ENCODE measurements around the gene GRM8.

The GRM8 gene

GRCh38 chr7:126495001-126495400 lies 757.7 kb downstream of the GRM8 start:
- Histone ChIP-seq H3K27me3 (ENCODE audit: insufficient read depth, low read length, poor library complexity, severe bottlenecking) (no peaks in the 10 kb centered on the region), H3K4me2 (ENCODE audit: low read depth, low read length, poor library complexity, severe bottlenecking) (no peak overlapping the region), H3K9me3 (ENCODE audit: insufficient read depth, low read depth, low read length) (peaks cover 3% of the 10 kb centered on the region; the same call in 1 of the 2 replicates), H3K4me3 (ENCODE audit: low read length, poor library complexity, severe bottlenecking) (no peak overlapping the region), H3K9ac (ENCODE audit: low read depth, low read length, poor library complexity, severe bottlenecking) (no peak overlapping the region), H2AFZ (ENCODE audit: low read length) (no peak overlapping the region), H3K36me3 (ENCODE audit: insufficient read depth, low read length) (no peaks in the 10 kb centered on the region), H3K79me2 (ENCODE audit: insufficient read depth, low read length) (no peaks in the 10 kb centered on the region), H4K20me1 (ENCODE audit: insufficient read depth, low read length, poor library complexity, severe bottlenecking) (no peaks in the 10 kb centered on the region), H3K4me1 (ENCODE audit: insufficient read depth, low read length, poor library complexity, severe bottlenecking) (no peaks in the 10 kb centered on the region), H3F3A (ENCODE audit: low read depth) (no peaks in the 10 kb centered on the region), H3K9me2 (replicated peaks; ENCODE audit: low read depth, low read length) (no peaks in the 10 kb centered on the region)
- TF ChIP-seq CTCF (conservative IDR thresholded peaks at IDR 0.05; ENCODE audit: low read length): no peak

- Histone ChIP-seq H3K4me2 (ENCODE audit: low read depth, low read length, poor library complexity, severe bottlenecking) (no peak overlapping the region), H3K9me3 (ENCODE audit: insufficient read depth, low read depth, low read length) (peaks cover 3% of the 10 kb centered on the region; the same call in 1 of the 2 replicates), H3K27me3 (ENCODE audit: insufficient read depth, low read length, poor library complexity, severe bottlenecking) (no peaks in the 10 kb centered on the region), H2AFZ (ENCODE audit: low read length) (no peak overlapping the region), H3K9me2 (replicated peaks; ENCODE audit: low read depth, low read length) (no peaks in the 10 kb centered on the region), H3K79me2 (ENCODE audit: insufficient read depth, low read length) (no peaks in the 10 kb centered on the region), H3K4me3 (ENCODE audit: low read length, poor library complexity, severe bottlenecking) (no peak overlapping the region), H3K36me3 (ENCODE audit: insufficient read depth, low read length) (no peaks in the 10 kb centered on the region), H3K9ac (ENCODE audit: low read depth, low read length, poor library complexity, severe bottlenecking) (no peak overlapping the region), H4K20me1 (ENCODE audit: insufficient read depth, low read length, poor library complexity, severe bottlenecking) (no peaks in the 10 kb centered on the region), H3F3A (ENCODE audit: low read depth) (no peaks in the 10 kb centered on the region), H3K4me1 (ENCODE audit: insufficient read depth, low read length, poor library complexity, severe bottlenecking) (no peaks in the 10 kb centered on the region)
- TF ChIP-seq CTCF (conservative IDR thresholded peaks at IDR 0.05; ENCODE audit: low read length) (no peak), EZH2phosphoT487 (IDR thresholded peaks at IDR 0.05; ENCODE audit: borderline replicate concordance) (no peak)
Observed at GRCh38 chr7:126493801-126494200, 758.9 kb downstream of the GRM8 start.

GRCh38 chr7:126489874-126490273 lies 762.9 kb downstream of the GRM8 start:
- Histone ChIP-seq H3K36me3 (ENCODE audit: insufficient read depth, low read length) (no peaks in the 10 kb centered on the region), H3K9ac (ENCODE audit: low read depth, low read length, poor library complexity, severe bottlenecking) (no peak overlapping the region), H3K4me2 (ENCODE audit: low read depth, low read length, poor library complexity, severe bottlenecking) (no peak overlapping the region), H3K9me3 (ENCODE audit: insufficient read depth, low read depth, low read length) (peaks cover 3% of the 10 kb centered on the region; the same call in 1 of the 2 replicates), H3K79me2 (ENCODE audit: insufficient read depth, low read length) (no peaks in the 10 kb centered on the region), H3K4me3 (ENCODE audit: low read length, poor library complexity, severe bottlenecking) (no peak overlapping the region), H3F3A (ENCODE audit: low read depth) (no peaks in the 10 kb centered on the region), H3K9me2 (replicated peaks; ENCODE audit: low read depth, low read length) (no peaks in the 10 kb centered on the region), H3K27me3 (ENCODE audit: insufficient read depth, low read length, poor library complexity, severe bottlenecking) (no peaks in the 10 kb centered on the region), H3K4me1 (ENCODE audit: insufficient read depth, low read length, poor library complexity, severe bottlenecking) (no peaks in the 10 kb centered on the region), H4K20me1 (ENCODE audit: insufficient read depth, low read length, poor library complexity, severe bottlenecking) (no peaks in the 10 kb centered on the region), H2AFZ (ENCODE audit: low read length) (no peak overlapping the region)
- TF ChIP-seq CTCF (conservative IDR thresholded peaks at IDR 0.05; ENCODE audit: low read length) (no peak), EZH2phosphoT487 (IDR thresholded peaks at IDR 0.05; ENCODE audit: borderline replicate concordance) (no peak)
